Measurements from ENCODE around the gene RNF186. TPM values are rescaled to one million over a fixed set of nuclear protein-coding genes. Genes with fewer than 3 reads are reported as not detected.

Gene RNF186
- total and polyA plus RNA-seq, 7 experiments from 2014 or later = not detected

DNA sequence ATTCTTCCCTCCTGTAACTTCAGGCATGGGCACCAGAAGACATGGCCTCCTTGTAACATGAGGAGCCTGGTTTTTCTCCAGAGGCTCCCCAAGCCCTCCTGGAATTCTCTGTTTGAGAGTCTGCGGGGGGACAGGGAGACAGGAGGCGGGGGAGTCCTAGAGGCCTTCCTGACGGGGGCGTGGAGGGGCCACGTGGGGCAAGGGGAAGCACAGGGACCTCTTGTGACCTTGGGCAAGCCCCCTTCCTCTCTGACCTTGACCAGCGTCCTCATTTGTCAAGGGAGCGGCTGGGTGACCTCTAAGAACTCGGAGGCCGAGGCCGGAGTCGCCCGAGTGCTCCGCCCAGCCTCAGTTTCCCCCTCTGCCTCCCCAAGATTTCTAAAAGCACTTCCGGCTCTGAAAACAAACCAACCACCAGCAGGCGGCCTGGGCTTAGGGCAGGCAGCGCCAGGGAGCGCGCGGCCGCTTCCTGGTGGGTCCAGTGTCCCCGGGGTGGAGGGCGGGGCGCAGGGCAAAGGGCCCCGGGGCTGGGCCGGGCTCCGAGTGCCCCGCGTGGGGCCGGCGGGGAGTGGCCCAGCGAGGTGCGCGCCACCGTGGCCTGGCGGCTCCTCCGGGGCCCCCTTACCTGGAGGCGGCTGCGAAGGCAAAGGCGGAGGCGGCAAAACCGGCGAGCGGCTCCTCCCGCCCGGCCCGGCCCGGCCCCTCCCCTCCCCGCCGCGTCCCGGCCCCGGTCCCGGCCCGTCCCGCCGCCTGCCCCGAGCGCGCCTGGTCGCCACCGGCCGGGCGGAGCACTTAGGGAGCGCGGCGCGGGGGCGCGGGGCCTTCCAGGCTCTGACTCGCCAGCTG lies 15.6 kb downstream of the RNF186 start, which contains the start of gene TMCO4:
TMCO4 (minus strand) TSS at position 687 of the 846 bp plus-strand sequence. CDS start 19,158 bp downstream, outside the sequence.
- H3K27me3 Mint-ChIP-seq = peaks cover 0 to 8% (median 0%) of the 10 kb centered on the region in 5 donors
- H3K27ac Mint-ChIP-seq = peak within 1 kb of the TSS; percentile 93 to 99 (median 98)
- H3K36me3 Mint-ChIP-seq = peaks cover 4 to 12% (median 6%) of the 10 kb centered on the region in 5 donors
- ChIA-PET POLR2A (no interaction called here), CTCF (no interaction called here)
- H3K36me3 ChIP-seq (ENCODE audit: control insufficient read depth in 2 of 3, insufficient read depth in 3 of 3, low read length in 3 of 3) = no peaks in the 10 kb centered on the region
- peak within 1 kb of the TSS; percentile 66 for H3K4me3 ChIP-seq (ENCODE audit: low read length)
- peak; percentile 84 for ATAC-seq
- H3K4me1 ChIP-seq (ENCODE audit: control insufficient read depth in 2 of 2, insufficient read depth in 2 of 2, low read length in 2 of 2) = peaks cover 0 to 10% of the 10 kb centered on the region in 2 donors
- no peaks in the 10 kb centered on the region for H3K9me3 ChIP-seq (ENCODE audit: control insufficient read depth in 2 of 3, low read length in 3 of 3)
- peak within 1 kb of the TSS; percentile 66 for H3K27ac ChIP-seq (ENCODE audit: low read depth, low read length)
- peaks cover 0 to 3% (median 0%) of the 10 kb centered on the region in 11 donors for H3K9me3 Mint-ChIP-seq
- no peaks in the 10 kb centered on the region for H3K27me3 ChIP-seq (ENCODE audit: control insufficient read depth in 2 of 2, insufficient read depth in 2 of 2, low read length in 2 of 2)
- H3K4me1 Mint-ChIP-seq = peaks cover 8 to 39% (median 33%) of the 10 kb centered on the region in 7 donors
- DNase-seq = peak; percentile 26 to 73 (median 50)
- peak within 1 kb of the TSS; percentile 88 to 98 (median 93) for H3K4me3 Mint-ChIP-seq
- intact Hi-C loops (cut with micrococcal nuclease) = loop anchor here (1.0 to 5.0 kb wide), 4 partner anchors 37 to 549 kb away; partner anchors contain the start of genes OTUD3 (in 2 of the 2), EMC1 (in 1 of the 2) and MRTO4 (in 1 of the 2)

GRCh38 chr1:19798486-19799229 lies 16.4 kb downstream of the RNF186 start:
- H3K4me3 Mint-ChIP-seq = peak overlapping the region; percentile 76 to 98 (median 87)
- H3K36me3 Mint-ChIP-seq = peaks cover 7 to 12% (median 10%) of the 10 kb centered on the region in 5 donors
- ATAC-seq (no peak), DNase-seq (no peak)
- H3K27ac Mint-ChIP-seq = peak overlapping the region; percentile 86 to 98 (median 91)
- ChIA-PET POLR2A (no interaction called here), CTCF (no interaction called here)
- Histone ChIP-seq H3K9me3 (ENCODE audit: control insufficient read depth in 2 of 3, low read length in 3 of 3) (no peaks in the 10 kb centered on the region), H3K4me1 (ENCODE audit: control insufficient read depth in 2 of 2, insufficient read depth in 2 of 2, low read length in 2 of 2) (peaks cover 0 to 10% of the 10 kb centered on the region in 2 donors), H3K36me3 (ENCODE audit: control insufficient read depth in 2 of 3, insufficient read depth in 3 of 3, low read length in 3 of 3) (no peaks in the 10 kb centered on the region), H3K27me3 (ENCODE audit: control insufficient read depth in 2 of 2, insufficient read depth in 2 of 2, low read length in 2 of 2) (no peaks in the 10 kb centered on the region), H3K27ac (ENCODE audit: low read depth, low read length) (peak overlapping the region; percentile 66), H3K4me3 (ENCODE audit: low read length) (peak overlapping the region; percentile 66)
- peaks cover 13 to 47% (median 35%) of the 10 kb centered on the region in 7 donors for H3K4me1 Mint-ChIP-seq
- peaks cover 0 to 3% (median 0%) of the 10 kb centered on the region in 11 donors for H3K9me3 Mint-ChIP-seq
- H3K27me3 Mint-ChIP-seq = peaks cover 0 to 5% (median 0%) of the 10 kb centered on the region in 5 donors
- intact Hi-C loops (cut with micrococcal nuclease) = loop anchor here in 1 of 2 donors (5.0 kb wide), 1 partner anchor 36 kb away; no protein-coding TSS in a partner anchor

DNA sequence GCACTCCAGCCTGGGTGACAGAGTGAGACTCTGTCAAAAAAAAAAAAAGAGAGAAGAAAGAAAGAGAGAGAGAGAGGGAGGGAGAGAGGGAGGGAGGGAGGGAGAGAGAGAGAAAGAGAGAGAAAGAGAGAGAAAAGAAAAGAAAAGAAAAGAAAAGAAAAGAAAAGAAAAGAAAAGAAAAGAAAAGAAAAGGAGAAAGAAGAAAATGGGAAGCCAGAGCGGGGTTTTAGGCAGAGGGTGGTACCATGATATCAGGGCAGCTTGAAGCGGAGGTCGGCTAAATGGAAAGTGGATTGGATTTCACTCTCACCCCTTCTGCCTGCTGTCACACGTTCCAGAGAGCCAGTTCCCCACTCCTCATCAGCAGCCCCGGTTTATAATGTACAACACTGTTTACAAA lies 17.3 kb downstream of the RNF186 start:
- Histone ChIP-seq H3K27ac (ENCODE audit: low read depth, low read length) (no peak overlapping the region), H3K27me3 (ENCODE audit: control insufficient read depth in 2 of 2, insufficient read depth in 2 of 2, low read length in 2 of 2) (no peaks in the 10 kb centered on the region), H3K4me3 (ENCODE audit: low read length) (no peak overlapping the region), H3K4me1 (ENCODE audit: control insufficient read depth in 2 of 2, insufficient read depth in 2 of 2, low read length in 2 of 2) (peaks cover 0 to 10% of the 10 kb centered on the region in 2 donors), H3K36me3 (ENCODE audit: control insufficient read depth in 2 of 3, insufficient read depth in 3 of 3, low read length in 3 of 3) (peaks cover 0 to 4% (median 0%) of the 10 kb centered on the region in 3 experiments), H3K9me3 (ENCODE audit: control insufficient read depth in 2 of 3, low read length in 3 of 3) (no peaks in the 10 kb centered on the region)
- Mint-ChIP-seq H3K4me3 (peak overlapping the region; percentile 4 to 98 (median 34)), H3K36me3 (peaks cover 10 to 19% (median 16%) of the 10 kb centered on the region in 5 donors), H3K9me3 (peaks cover 0 to 3% (median 0%) of the 10 kb centered on the region in 11 donors), H3K27me3 (peaks cover 0 to 4% (median 0%) of the 10 kb centered on the region in 5 donors), H3K4me1 (peaks cover 13 to 54% (median 38%) of the 10 kb centered on the region in 7 donors), H3K27ac (peak overlapping the region; percentile 39 to 98 (median 91))
- DNase-seq (no peak), ATAC-seq (no peak)
- ChIA-PET POLR2A (no interaction called here), CTCF (interaction anchor here (0.7 kb wide), 1 partner anchor 107 kb away, joined by 4 read pairs; no protein-coding TSS in a partner anchor)
- intact Hi-C loops (cut with micrococcal nuclease) = loop anchor here in 1 of 2 donors (5.0 kb wide), 1 partner anchor 36 kb away; no protein-coding TSS in a partner anchor

DNA sequence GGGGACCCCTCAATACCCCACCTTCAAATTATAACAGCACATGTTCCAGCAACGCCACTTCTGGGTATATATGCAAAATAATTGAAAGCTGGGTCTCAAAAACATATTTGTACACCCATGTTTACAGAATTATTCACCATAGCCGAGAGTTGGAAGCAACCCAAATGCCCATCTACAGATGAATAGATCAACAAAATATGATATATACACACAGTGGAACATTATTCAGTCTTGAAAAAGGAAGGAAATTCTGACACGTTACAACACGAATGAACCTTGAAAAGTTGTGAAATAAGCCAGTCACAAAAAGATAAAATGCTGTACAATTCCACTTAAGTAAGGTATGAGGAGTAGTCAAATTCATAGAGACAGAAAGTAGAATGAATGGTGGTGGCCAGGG lies 20.5 kb downstream of the RNF186 start:
- no peak for ATAC-seq
- Mint-ChIP-seq H3K4me3 (no peak overlapping the region), H3K4me1 (peaks cover 17 to 56% (median 35%) of the 10 kb centered on the region in 7 donors), H3K9me3 (peaks cover 0 to 3% (median 0%) of the 10 kb centered on the region in 11 donors), H3K36me3 (peaks cover 15 to 43% (median 33%) of the 10 kb centered on the region in 5 donors), H3K27ac (peak overlapping the region in 2 of 9 donors; percentile 14 to 27), H3K27me3 (no peaks in the 10 kb centered on the region)
- CTCF ChIA-PET = no interaction called here
- Histone ChIP-seq H3K4me1 (ENCODE audit: control insufficient read depth in 2 of 2, insufficient read depth in 2 of 2, low read length in 2 of 2) (peaks cover 0 to 6% of the 10 kb centered on the region in 2 donors), H3K36me3 (ENCODE audit: control insufficient read depth in 2 of 3, insufficient read depth in 3 of 3, low read length in 3 of 3) (peaks cover 0 to 20% (median 0%) of the 10 kb centered on the region in 3 experiments), H3K27me3 (ENCODE audit: control insufficient read depth in 2 of 2, insufficient read depth in 2 of 2, low read length in 2 of 2) (no peaks in the 10 kb centered on the region), H3K27ac (ENCODE audit: low read depth, low read length) (no peak overlapping the region), H3K9me3 (ENCODE audit: control insufficient read depth in 2 of 3, low read length in 3 of 3) (no peaks in the 10 kb centered on the region), H3K4me3 (ENCODE audit: low read length) (no peak overlapping the region)
- DNase-seq = no peak
- intact Hi-C loops (cut with micrococcal nuclease) = no loop called here
- POLR2A ChIA-PET = no interaction called here

GRCh38 chr1:19793360-19794046 lies 21.6 kb downstream of the RNF186 start:
- no peak overlapping the region for H3K27ac ChIP-seq (ENCODE audit: low read depth, low read length)
- ChIA-PET CTCF (no interaction called here), POLR2A (no interaction called here)
- no peaks in the 10 kb centered on the region for H3K4me1 ChIP-seq (ENCODE audit: control insufficient read depth in 2 of 2, insufficient read depth in 2 of 2, low read length in 2 of 2)
- peaks cover 0 to 20% (median 0%) of the 10 kb centered on the region in 3 experiments for H3K36me3 ChIP-seq (ENCODE audit: control insufficient read depth in 2 of 3, insufficient read depth in 3 of 3, low read length in 3 of 3)
- Mint-ChIP-seq H3K36me3 (peaks cover 15 to 43% (median 34%) of the 10 kb centered on the region in 5 donors), H3K27me3 (no peaks in the 10 kb centered on the region), H3K27ac (peak overlapping the region in 2 of 9 donors; percentile 27 to 76), H3K9me3 (peaks cover 0 to 3% (median 0%) of the 10 kb centered on the region in 11 donors), H3K4me3 (no peak overlapping the region), H3K4me1 (peaks cover 10 to 48% (median 27%) of the 10 kb centered on the region in 7 donors)
- H3K9me3 ChIP-seq (ENCODE audit: control insufficient read depth in 2 of 3, low read length in 3 of 3) = no peaks in the 10 kb centered on the region
- intact Hi-C loops (cut with micrococcal nuclease) = no loop called here
- no peak for DNase-seq
- no peak for ATAC-seq
- no peak overlapping the region for H3K4me3 ChIP-seq (ENCODE audit: low read length)
- no peaks in the 10 kb centered on the region for H3K27me3 ChIP-seq (ENCODE audit: control insufficient read depth in 2 of 2, insufficient read depth in 2 of 2, low read length in 2 of 2)

Measured in naive thymus-derived CD4-positive, alpha-beta T cell (primary cell).